Neural cell (in vitro differentiated cells): ENCODE results near the gene DCK. TPM values are rescaled to one million over a fixed set of nuclear protein-coding genes. Genes with fewer than 3 reads are reported as not detected.
A peak's percentile ranks its signal among the peaks of the same experiment; 100 is the strongest.

Experiments used
- H2AFZ ChIP-seq: fragments of 200-600, 300-800 bp; sonication (generic), shearing (Covaris generic); 2 replicates; pipeline ENCODE4 v1.6.0; 2014; ENCODE audit warnings: low read depth, mild to moderate bottlenecking, antibody characterized with exemption, low read length, moderate library complexity
- H3F3A ChIP-seq: fragments of 200-600 bp; shearing (Covaris generic); 2 replicates; pipeline ENCODE4 v1.6.1; 2016; ENCODE audit warnings: mild to moderate bottlenecking, moderate library complexity, mixed read lengths, antibody characterized with exemption, low read length; ENCODE audit not compliant: insufficient read depth, poor library complexity, severe bottlenecking
- H3K27ac ChIP-seq: fragments of 200-600, 300-800 bp; sonication (generic), shearing (Covaris generic); 2 replicates; pipeline ENCODE4 v1.5.1; 2014; ENCODE audit warnings: mild to moderate bottlenecking, low read length, moderate library complexity
- H3K27me3 ChIP-seq: fragments of 300-800, 200-600 bp; sonication (generic), shearing (Covaris generic); 2 replicates; pipeline ENCODE4 v1.6.0; 2014; ENCODE audit warnings: mild to moderate bottlenecking, low read depth, low read length, moderate library complexity; ENCODE audit not compliant: insufficient read depth
- H3K36me3 ChIP-seq: fragments of 300-800, 200-600 bp; sonication (generic), shearing (Covaris generic); 2 replicates; pipeline ENCODE4 v1.5.1; 2014; ENCODE audit warnings: mild to moderate bottlenecking, antibody characterized with exemption, low read length, moderate library complexity; ENCODE audit not compliant: insufficient read depth
- H3K4me2 ChIP-seq: fragments of 300-800, 200-600 bp; sonication (generic), shearing (Covaris generic); 2 replicates; pipeline ENCODE4 v1.6.0; 2014; ENCODE audit warnings: mild to moderate bottlenecking, low read length
- H3K4me3 ChIP-seq: fragments of 300-800, 200-600 bp; sonication (generic), shearing (Covaris generic); 2 replicates; pipeline ENCODE4 v1.5.1; 2014; ENCODE audit warnings: mild to moderate bottlenecking, low read length, moderate library complexity
- H3K79me2 ChIP-seq: fragments of 200-600 bp; shearing (Covaris generic); replicated peaks from 2 replicates; pipeline ENCODE4 v1.6.0; 2014; ENCODE audit warnings: mild to moderate bottlenecking, low read length, moderate library complexity; ENCODE audit not compliant: insufficient read depth
- H3K9ac ChIP-seq: fragments of 300-800, 200-600 bp; sonication (generic), shearing (Covaris generic); 2 replicates; pipeline ENCODE4 v1.6.1; 2016; ENCODE audit warnings: mild to moderate bottlenecking, low read length, mixed read lengths
- H3K9me2 ChIP-seq: fragments of 200-600 bp; shearing (Covaris generic); 2 replicates; pipeline ENCODE4 v1.6.1; 2016; ENCODE audit warnings: mild to moderate bottlenecking, low read length, mixed read lengths; ENCODE audit not compliant: insufficient read depth
- H3K9me3 ChIP-seq: fragments of 200-600, 300-800 bp; sonication (generic), shearing (Covaris generic); 2 replicates; pipeline ENCODE4 v1.6.1; 2016; ENCODE audit warnings: mild to moderate bottlenecking, mixed run types, low read length, moderate library complexity, mixed read lengths
- H4K20me1 ChIP-seq: fragments of 200-600 bp; shearing (Covaris generic); 2 replicates; pipeline ENCODE4 v1.6.1; 2016; ENCODE audit warnings: mild to moderate bottlenecking, mixed run types; ENCODE audit not compliant: insufficient read depth
- CTCF ChIP-seq: fragments of 450-650 bp; IDR thresholded peaks from 2 replicates; pipeline ENCODE4 v1.5.1; 2014; ENCODE audit warnings: antibody characterized with exemption, mild to moderate bottlenecking, moderate library complexity; ENCODE audit not compliant: poor library complexity, severe bottlenecking
- EP300 ChIP-seq: fragments of 450-650 bp; conservative IDR thresholded peaks from 2 replicates; pipeline ENCODE4 v1.6.1; 2014; ENCODE audit warnings: antibody characterized with exemption, mild to moderate bottlenecking, moderate library complexity; ENCODE audit not compliant: poor library complexity, severe bottlenecking
- EZH2 ChIP-seq: fragments of 200-600, 300-800 bp; shearing (Covaris generic), sonication (generic); IDR thresholded peaks from 2 replicates; pipeline ENCODE4 v1.6.1; 2014; ENCODE audit warnings: antibody characterized with exemption, low read length, borderline replicate concordance, mild to moderate bottlenecking; ENCODE audit not compliant: insufficient read depth, poor library complexity, severe bottlenecking
- MXI1 ChIP-seq: fragments of 450-650 bp; conservative IDR thresholded peaks from 2 replicates; pipeline ENCODE4 v1.6.1; 2014; ENCODE audit warnings: antibody characterized with exemption, mild to moderate bottlenecking; ENCODE audit not compliant: poor library complexity, severe bottlenecking
- POLR2AphosphoS5 ChIP-seq: IDR thresholded peaks from 2 replicates; pipeline ENCODE4 v1.6.1; 2012
- RAD21 ChIP-seq: fragments of 450-650 bp; conservative IDR thresholded peaks from 2 replicates; pipeline ENCODE4 v1.6.1; 2014; ENCODE audit warnings: antibody characterized with exemption, mild to moderate bottlenecking, moderate library complexity
- REST ChIP-seq: IDR thresholded peaks from 2 replicates; pipeline ENCODE4 v1.6.1; 2012; ENCODE audit warnings: borderline replicate concordance
- SMC3 ChIP-seq: fragments of 450-650 bp; conservative IDR thresholded peaks from 2 replicates; pipeline ENCODE4 v1.6.1; 2014; ENCODE audit warnings: antibody characterized with exemption, mild to moderate bottlenecking, moderate library complexity; ENCODE audit not compliant: poor library complexity
- TAF1 ChIP-seq: IDR thresholded peaks from 2 replicates; pipeline ENCODE4 v1.6.1; 2012; ENCODE audit warnings: low read depth
- polyA minus RNA-seq: library from RNA; depleted of rRNA, polyadenylated mRNA; stranded (reverse); fragments of >200 nt; gene quantifications from 2 replicates; pipeline ENCODE4 v1.2.3, GENCODE V29; 2014
- polyA plus RNA-seq: library from polyadenylated mRNA; depleted of rRNA; stranded (reverse); fragments of >200 nt; gene quantifications from 2 replicates; pipeline ENCODE4 v1.2.3, GENCODE V29; 2014

The DCK gene
- polyA plus RNA-seq (136 and 147 TPM in 2 replicates), polyA minus RNA-seq (113 and 116 TPM in 2 replicates)

GRCh38 chr4:70993181-70994068 lies at the start of gene DCK:
Gene DCK, plus strand, starts transcription at chr4:70993649. Its CDS starts 187 bp downstream, at chr4:70993836.
- peaks cover 41% of the 10 kb centered on the region for H3K79me2 ChIP-seq
- TF ChIP-seq EZH2 (no peak), POLR2AphosphoS5 (peak; percentile 90), CTCF (no peak), MXI1 (peak; percentile 84), TAF1 (peak; percentile 54), SMC3 (peak; percentile 34), EP300 (peak; percentile 13), REST (peak; percentile 51), RAD21 (peak; percentile 21)
- H3K4me3 ChIP-seq, result peak within 1 kb of the TSS; percentile 94
- peaks cover 6% of the 10 kb centered on the region for H3K36me3 ChIP-seq
- peak within 1 kb of the TSS; percentile 93 for H3K9ac ChIP-seq
- peak within 1 kb of the TSS; percentile 89 for H2AFZ ChIP-seq
- no peaks in the 10 kb centered on the region for H3K9me2 ChIP-seq
- peak within 1 kb of the TSS; percentile 84 for H3K4me2 ChIP-seq
- H4K20me1 ChIP-seq, result no peaks in the 10 kb centered on the region
- no peaks in the 10 kb centered on the region for H3F3A ChIP-seq
- peak within 1 kb of the TSS; percentile 94 for H3K27ac ChIP-seq
- peaks cover 4% of the 10 kb centered on the region for H3K9me3 ChIP-seq
- H3K27me3 ChIP-seq, result no peaks in the 10 kb centered on the region

DNA sequence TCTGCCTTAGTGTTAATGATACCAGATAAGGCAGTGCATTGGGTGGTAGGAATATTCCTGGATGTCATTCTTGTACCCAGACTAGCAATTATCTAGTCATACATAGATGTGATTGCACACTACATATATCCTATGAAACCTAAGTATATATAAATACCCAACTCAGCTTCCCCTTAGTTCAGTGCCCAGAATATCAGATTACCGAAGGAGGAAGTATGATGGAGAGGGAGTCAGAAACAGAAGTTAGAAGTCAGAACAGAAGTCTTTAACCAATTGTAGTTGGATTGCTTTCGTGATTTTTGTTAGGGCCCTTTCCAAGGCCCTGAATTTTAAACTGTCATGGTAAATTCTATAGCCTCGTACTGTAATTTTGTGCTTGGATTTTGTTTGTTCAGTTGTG lies 48.4 kb upstream of the DCK start:
- H4K20me1 ChIP-seq, result no peaks in the 10 kb centered on the region
- no peak overlapping the region for H3K27ac ChIP-seq
- peaks cover 43% of the 10 kb centered on the region for H3K79me2 ChIP-seq

More for the DNA sequence above, 48.4 kb upstream of the DCK start:
- Histone ChIP-seq H3K27me3 (no peaks in the 10 kb centered on the region), H3F3A (no peaks in the 10 kb centered on the region), H3K4me3 (no peak overlapping the region), H3K36me3 (no peaks in the 10 kb centered on the region), H3K9ac (no peak overlapping the region), H2AFZ (no peak overlapping the region), H3K4me2 (no peak overlapping the region), H3K9me3 (no peaks in the 10 kb centered on the region), H3K9me2 (no peaks in the 10 kb centered on the region)
- TF ChIP-seq POLR2AphosphoS5 (no peak), EZH2 (no peak), TAF1 (no peak), RAD21 (no peak), EP300 (no peak), SMC3 (no peak), CTCF (no peak), REST (no peak), MXI1 (no peak)
